Measurements from ENCODE around the gene PPP1R8.

Gene PPP1R8

GRCh38 chr1:27872802-27873551 is 42.4 kb downstream of the PPP1R8 start:
- no peak for DNase-seq

DNA sequence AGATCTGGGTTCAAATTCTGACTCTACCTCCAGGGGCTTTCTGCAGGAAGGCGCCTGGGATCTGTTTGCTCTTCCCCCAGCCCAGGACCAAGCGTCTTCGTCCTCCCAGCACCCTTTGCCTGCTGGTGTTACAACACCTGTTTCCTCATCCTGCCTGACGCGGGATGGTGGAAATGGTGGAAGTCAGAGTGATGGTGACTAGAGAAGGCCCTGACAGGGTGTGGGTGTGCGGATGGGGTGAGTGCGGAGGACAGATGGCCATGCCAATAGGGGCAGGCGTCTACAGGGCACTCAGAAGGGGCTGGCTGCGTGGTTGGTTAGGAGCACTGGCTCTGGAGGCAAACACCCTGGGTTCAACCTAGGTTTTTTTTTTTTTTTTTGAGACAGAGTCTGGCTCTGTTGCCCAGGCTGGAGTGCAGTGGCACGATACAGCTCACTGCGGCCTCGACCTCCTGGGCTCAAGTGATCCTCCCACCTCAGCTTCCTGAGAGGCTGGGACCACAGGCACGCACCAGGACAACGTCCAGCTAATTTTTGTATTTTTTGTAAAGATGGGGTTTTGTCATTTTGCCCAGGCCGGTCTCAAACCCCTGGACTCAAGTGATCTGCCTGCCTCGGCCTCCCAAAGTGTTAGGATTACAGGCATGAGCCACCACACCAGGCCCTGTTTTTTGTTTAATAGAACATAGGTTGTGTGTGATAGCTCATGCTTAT is 43.2 kb downstream of the PPP1R8 start:
- no peak for DNase-seq

DNA sequence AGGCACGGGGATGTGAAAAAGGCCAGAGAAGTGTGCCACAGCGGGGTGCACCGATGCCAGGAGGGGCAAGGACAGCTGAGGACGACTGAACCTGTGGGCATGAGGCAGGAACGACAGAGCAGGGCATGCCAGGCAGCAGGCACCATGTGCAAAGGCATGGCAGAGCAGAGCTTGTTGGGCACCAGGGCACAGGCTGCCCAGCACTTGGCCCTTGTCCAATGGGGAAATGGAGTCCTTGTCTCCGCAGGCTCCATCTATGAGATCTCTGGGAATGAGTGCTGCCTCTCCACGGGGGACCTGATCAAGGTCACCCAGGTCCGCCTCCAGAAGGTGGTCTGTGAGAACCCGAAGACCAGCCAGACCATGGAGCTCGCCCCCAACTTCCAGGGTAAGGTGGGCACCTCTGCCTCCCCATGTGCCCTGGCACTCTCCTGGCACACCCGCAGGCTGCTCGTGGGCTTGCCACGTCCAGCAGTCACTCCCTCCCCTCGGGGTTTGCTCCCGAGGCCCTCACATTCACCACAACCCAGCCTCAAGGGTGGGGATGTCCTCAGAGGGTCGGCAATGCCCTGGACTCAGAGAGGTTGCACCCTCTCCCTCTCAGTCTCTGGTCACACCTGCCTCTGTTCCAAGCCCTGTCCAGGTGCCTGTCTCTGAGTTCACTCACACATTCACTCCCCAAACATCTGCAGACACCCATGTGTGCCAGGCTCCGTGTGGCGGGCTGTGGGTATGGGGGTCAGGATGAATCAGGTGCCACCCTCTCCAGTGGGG is 45.9 kb downstream of the PPP1R8 start:
- DNase-seq = no peak

- no peak for DNase-seq
Measured at GRCh38 chr1:27877115-27877416, 46.5 kb downstream of the PPP1R8 start.

- no peak for DNase-seq
Measured at GRCh38 chr1:27878039-27878438, 47.5 kb downstream of the PPP1R8 start.

DNA sequence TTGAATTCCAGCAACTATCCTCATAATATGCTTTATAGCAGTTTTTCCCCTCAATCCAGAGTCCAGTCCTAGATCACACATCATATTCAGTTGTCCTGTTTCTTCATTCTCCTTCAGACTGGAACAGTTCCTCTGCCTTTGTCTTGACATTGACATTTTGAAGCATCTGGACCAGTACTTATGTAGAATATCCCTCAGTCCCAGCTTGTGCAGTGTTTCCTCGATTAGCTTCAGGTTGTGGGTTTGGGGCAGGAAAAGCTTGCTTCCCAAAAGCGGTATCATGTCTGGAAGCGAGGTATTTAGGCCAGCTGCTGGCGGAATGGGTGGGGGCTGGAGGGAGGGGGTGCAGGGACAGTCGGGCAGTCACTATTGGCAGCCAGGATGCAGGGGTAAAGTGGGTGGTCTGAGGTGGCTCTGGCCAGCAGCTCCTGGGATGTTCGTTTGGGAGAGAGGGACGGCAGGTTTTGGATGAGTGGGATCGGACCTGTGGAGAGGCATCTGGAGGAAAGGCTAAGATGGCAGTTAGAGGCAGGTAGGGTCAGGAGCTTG is 48.3 kb downstream of the PPP1R8 start:
- DNase-seq = no peak

GRCh38 chr1:27879374-27880082 is 48.9 kb downstream of the PPP1R8 start:
- DNase-seq = no peak

DNA sequence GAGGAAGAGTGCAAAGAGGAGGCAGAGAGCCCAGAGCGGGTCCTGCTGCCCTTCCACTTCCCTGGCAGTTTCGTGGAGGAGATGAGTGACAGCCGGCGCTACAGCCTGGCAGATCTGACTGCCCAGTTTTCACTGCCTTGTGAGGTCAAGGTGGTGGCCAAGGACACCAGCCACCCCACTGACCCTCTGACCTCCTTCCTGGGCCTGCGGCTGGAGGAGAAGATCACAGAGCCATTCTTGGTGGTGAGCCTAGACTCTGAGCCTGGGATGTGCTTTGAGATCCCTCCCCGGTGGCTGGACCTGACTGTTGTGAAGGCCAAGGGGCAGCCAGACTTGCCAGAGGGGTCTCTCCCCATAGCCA is 51.9 kb downstream of the PPP1R8 start:
- DNase-seq = no peak

GRCh38 chr1:27883536-27883935 is 53.0 kb downstream of the PPP1R8 start:
- no peak for DNase-seq

- no peak for DNase-seq
Measured at GRCh38 chr1:27884006-27884954, 53.7 kb downstream of the PPP1R8 start.

DNA sequence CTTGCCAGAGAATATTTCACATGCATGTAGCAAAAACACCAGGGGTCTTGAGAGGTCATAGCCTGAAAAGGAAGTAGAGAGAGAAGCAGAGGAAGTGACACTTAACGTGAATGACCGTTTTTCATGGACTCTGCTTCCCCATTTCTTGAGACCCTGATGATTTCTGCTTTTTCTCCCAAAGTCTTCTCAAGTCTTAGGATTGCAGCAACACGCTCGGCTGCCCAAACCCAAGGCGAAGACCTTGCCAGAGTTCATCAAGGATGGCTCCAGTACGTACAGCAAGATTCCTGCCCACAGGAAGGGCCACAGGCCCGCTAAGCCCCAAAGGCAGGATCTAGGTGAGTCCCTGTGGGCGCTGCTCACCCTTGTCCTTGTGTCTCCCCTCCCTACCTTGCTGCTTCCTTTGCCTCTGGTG is 54.5 kb downstream of the PPP1R8 start:
- no peak for DNase-seq

DNA sequence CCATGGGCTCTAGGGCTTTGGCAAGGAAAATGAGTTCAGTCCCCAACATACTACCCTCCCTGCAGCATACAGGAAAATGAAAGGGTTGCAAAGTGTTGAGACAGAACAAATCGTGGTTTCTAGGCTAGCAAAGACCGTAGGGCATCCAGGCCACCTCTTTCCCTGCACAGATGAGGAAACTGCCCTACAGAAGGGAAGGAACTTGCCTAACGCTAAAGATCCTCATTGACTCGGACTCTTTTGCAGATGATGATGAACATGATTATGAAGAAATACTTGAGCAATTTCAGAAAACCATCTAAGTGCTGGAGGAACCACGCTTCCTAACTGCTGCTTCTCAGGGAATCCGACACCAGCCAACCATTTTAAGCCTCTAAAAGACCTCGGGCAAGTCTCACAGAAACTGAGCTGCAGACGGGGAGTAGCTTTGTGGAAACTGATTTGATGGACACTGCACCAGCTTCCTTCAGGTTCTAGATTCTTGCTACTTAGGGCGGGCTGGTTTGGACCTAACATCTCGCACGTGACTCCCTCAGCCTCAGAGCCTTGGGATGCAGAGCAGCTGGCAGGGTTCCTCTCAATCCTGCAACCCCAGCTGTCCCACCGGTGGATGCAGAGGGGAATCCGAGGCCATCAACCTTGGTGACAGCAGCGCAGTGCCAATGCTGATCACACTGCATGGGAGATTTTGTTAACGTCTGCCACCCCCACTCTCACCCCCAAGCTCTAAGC is 55.2 kb downstream of the PPP1R8 start:
- no peak for DNase-seq

DNA sequence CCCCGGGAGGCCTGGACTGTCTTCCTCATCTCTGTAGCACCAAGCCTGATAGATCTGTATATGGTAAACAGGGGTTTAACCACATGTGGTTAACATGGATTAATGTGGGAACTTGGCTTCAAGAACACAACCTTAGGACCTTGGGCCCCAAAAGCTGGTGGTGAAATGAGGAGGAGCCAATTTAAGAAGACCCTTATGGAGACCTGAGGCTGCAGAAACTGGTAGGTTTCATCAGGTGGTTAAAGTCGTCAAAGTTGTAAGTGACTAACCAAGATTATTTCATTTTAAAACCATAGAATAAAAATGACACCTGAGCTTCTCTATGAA is 55.7 kb downstream of the PPP1R8 start:
- no peak for DNase-seq

DNA sequence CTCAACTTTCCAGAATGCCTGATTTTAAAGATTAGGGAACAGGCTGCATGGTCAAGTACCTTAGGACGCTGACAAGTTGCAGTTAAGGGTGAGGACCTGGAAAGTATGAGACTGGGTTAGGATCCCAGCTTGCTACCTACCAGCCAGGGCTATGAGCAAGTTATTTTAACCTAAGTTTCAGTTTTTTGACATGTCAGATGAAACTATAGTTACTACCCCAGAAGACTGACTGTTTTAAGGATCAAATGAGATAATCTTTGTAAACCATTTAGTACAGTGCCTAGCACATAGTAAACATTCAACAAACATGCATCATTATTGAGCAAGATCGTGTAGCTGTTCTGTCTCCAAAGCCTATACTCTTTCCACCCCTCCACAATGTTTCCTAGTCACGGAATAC is 56.2 kb downstream of the PPP1R8 start:
- no peak for DNase-seq

- no peak for DNase-seq
Measured at GRCh38 chr1:27887215-27888021, 56.8 kb downstream of the PPP1R8 start.

GRCh38 chr1:27889506-27889905 is 58.9 kb downstream of the PPP1R8 start:
- DNase-seq = no peak

DNA sequence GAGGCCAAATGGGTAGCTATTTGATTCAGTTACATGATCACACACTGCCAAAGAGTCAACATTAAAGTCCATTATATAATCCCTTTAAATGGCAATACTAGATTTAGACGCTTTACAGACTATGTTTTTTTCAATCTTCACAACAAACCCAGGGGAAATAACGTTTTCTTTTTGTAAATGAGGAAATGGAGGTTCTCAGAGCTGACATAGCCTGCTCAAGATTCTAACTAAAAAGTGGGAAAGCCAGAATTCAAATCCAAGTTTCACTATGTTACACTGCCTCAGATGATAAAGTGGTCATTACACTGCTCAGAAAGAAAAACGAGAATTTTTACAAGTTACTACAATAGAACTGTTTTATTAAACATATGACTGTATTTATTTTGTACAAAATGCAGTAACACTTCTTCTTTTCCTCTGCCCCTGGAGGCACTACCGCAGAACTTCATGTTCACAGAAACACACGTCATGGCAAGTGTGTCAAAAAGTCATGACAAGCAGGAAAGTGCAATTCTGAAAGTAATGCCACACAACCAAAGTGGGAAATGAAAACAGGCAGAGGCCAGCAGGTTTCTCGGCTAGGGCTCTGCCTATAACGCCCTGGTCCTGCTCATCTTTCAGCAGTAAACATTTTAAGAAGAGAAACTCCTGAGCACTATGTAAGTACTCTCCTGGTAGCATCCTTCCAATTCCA is 60.8 kb downstream of the PPP1R8 start:
- DNase-seq = no peak

GRCh38 chr1:27894521-27894920 is 63.9 kb downstream of the PPP1R8 start:
- no peak for DNase-seq
